GM19397 (cell line): ENCODE measurements around the gene RHOXF2.
"Not testable (repeated sequence)": the region's sequence is repeated elsewhere in the genome, so short reads cannot be mapped to it uniquely, and the experiment has no call there.

Experiments used
- ATAC-seq: cut with Tn5 transposase; IDR thresholded peaks from one replicate; pipeline ENCODE4 v1.9.1; 2021; ENCODE audit warnings: mild to moderate bottlenecking, moderate library complexity; ENCODE audit not compliant: unreplicated experiment

RHOXF2 gene

GRCh38 chrX:120158313-120158712 lies at the start of gene RHOXF2:
Gene RHOXF2 (plus strand): TSS chrX:120158613. CDS start chrX:120158751, 138 bp downstream.
- ATAC-seq, result not testable (repeated sequence)

- no peak for ATAC-seq
These were observed 49.0 kb upstream of the RHOXF2 start for GRCh38 chrX:120109378-120109777.

- no peak for ATAC-seq
These were observed 46.8 kb upstream of the RHOXF2 start for GRCh38 chrX:120111611-120112010.

- no peak for ATAC-seq
These were observed 42.9 kb upstream of the RHOXF2 start, which contains the start of gene RHOXF1 for GRCh38 chrX:120115438-120115963. Gene RHOXF1 (minus strand): TSS chrX:120115913. CDS start chrX:120115862, 51 bp downstream.

- ATAC-seq, result no peak
These were observed 38.2 kb upstream of the RHOXF2 start for GRCh38 chrX:120120223-120120622.

- ATAC-seq, result no peak
These were observed 33.0 kb upstream of the RHOXF2 start for GRCh38 chrX:120125444-120125843.

GRCh38 chrX:120128306-120128846 lies 30.0 kb upstream of the RHOXF2 start:
- not testable (repeated sequence) for ATAC-seq

- no peak for ATAC-seq
These were observed 22.3 kb upstream of the RHOXF2 start for GRCh38 chrX:120136128-120136527.

- no peak for ATAC-seq
These were observed 21.6 kb upstream of the RHOXF2 start for GRCh38 chrX:120136840-120137239.

GRCh38 chrX:120137439-120137838 lies 21.0 kb upstream of the RHOXF2 start:
- ATAC-seq, result no peak

- no peak for ATAC-seq
These were observed 18.0 kb upstream of the RHOXF2 start for GRCh38 chrX:120140293-120140981.

- ATAC-seq, result no peak
These were observed 14.1 kb upstream of the RHOXF2 start for GRCh38 chrX:120144178-120144844.

GRCh38 chrX:120145295-120145925 lies 13.0 kb upstream of the RHOXF2 start:
- ATAC-seq, result no peak

GRCh38 chrX:120146323-120146722 lies 12.1 kb upstream of the RHOXF2 start:
- ATAC-seq, result not testable (repeated sequence)

GRCh38 chrX:120147537-120147936 lies 10.9 kb upstream of the RHOXF2 start:
- no peak for ATAC-seq

GRCh38 chrX:120150109-120150744 lies 8.2 kb upstream of the RHOXF2 start:
- not testable (repeated sequence) for ATAC-seq

GRCh38 chrX:120159086-120159485 lies 673 bp downstream of the RHOXF2 start:
- not testable (repeated sequence) for ATAC-seq

- not testable (repeated sequence) for ATAC-seq
These were observed 34.8 kb downstream of the RHOXF2 start for GRCh38 chrX:120193254-120193653.

- ATAC-seq, result not testable (repeated sequence)
These were observed 35.3 kb downstream of the RHOXF2 start for GRCh38 chrX:120193720-120194119.

- ATAC-seq, result not testable (repeated sequence)
These were observed 37.4 kb downstream of the RHOXF2 start for GRCh38 chrX:120195786-120196185.
